CD4-positive, alpha-beta memory T cell (primary cell): ENCODE data around the gene LNP1. TPM values are rescaled to one million over a fixed set of nuclear protein-coding genes. Genes with fewer than 3 reads are reported as not detected.

Source experiments
- CTCF ChIA-PET: fragments of 350-600 bp; sonication (Branson Sonifier 250); formaldehyde crosslinking; loops from one replicate; lab custom pipeline; 2021; ENCODE audit warnings: inconsistent platforms; ENCODE audit not compliant: partially characterized antibody; lab: Charles Lee
- POLR2A ChIA-PET: fragments of 350-600 bp; sonication (Branson Sonifier 250); formaldehyde crosslinking; loops from one replicate; lab custom pipeline; 2021; ENCODE audit not compliant: partially characterized antibody; lab: Charles Lee
- DNase-seq, 5 donors: peaks; one replicate each; pipeline versions ENCODE4 v3.0.0 to v3.0.0-alpha.2; 2020 to 2022; ENCODE audit warnings: mixed read lengths in 1 of 5
- H3K27ac ChIP-seq: one replicate; pipeline ENCODE4 v1.7.0; 2013; ENCODE audit warnings: low read depth, low read length
- H3K27me3 ChIP-seq: 2 replicates; pipeline ENCODE4 v1.7.0; 2013; ENCODE audit warnings: mild to moderate bottlenecking, low read length, moderate library complexity; ENCODE audit not compliant: insufficient read depth
- H3K36me3 ChIP-seq: 2 replicates; pipeline ENCODE4 v1.7.0; 2013; ENCODE audit warnings: mild to moderate bottlenecking, low read length, moderate library complexity; ENCODE audit not compliant: insufficient read depth
- H3K4me1 ChIP-seq: 2 replicates; pipeline ENCODE4 v1.7.0; 2013; ENCODE audit warnings: mild to moderate bottlenecking, low read length, moderate library complexity; ENCODE audit not compliant: insufficient read depth
- H3K4me3 ChIP-seq, 2 donors: one replicate each; pipeline ENCODE4 v1.7.0; 2013; ENCODE audit warnings: low read length in 2 of 2, mild to moderate bottlenecking in 1 of 2
- H3K9me3 ChIP-seq, 2 donors: one replicate each; pipeline ENCODE4 v1.7.0; 2013; ENCODE audit warnings: low read length in 2 of 2, control low read depth in 1 of 2; ENCODE audit not compliant: control insufficient read depth in 1 of 2
- H3K27ac Mint-ChIP-seq, 7 donors: one replicate each; pipeline ENCODE4 v1.8.0; 2020 to 2021; ENCODE audit warnings: mixed read lengths in 7 of 7, mild to moderate bottlenecking in 6 of 7, inconsistent platforms in 3 of 7, moderate library complexity in 3 of 7
- H3K27me3 Mint-ChIP-seq, 2 donors: one replicate each; pipeline ENCODE4 v1.8.0; 2020 to 2021; ENCODE audit warnings: mixed read lengths in 2 of 2
- H3K36me3 Mint-ChIP-seq, 2 donors: one replicate each; pipeline ENCODE4 v1.8.0; 2020 to 2021; ENCODE audit warnings: mixed read lengths in 2 of 2, inconsistent platforms in 1 of 2, mild to moderate bottlenecking in 1 of 2
- H3K4me1 Mint-ChIP-seq, 4 donors: one replicate each; pipeline ENCODE4 v1.8.0; 2020 to 2021; ENCODE audit warnings: mixed read lengths in 4 of 4, mild to moderate bottlenecking in 1 of 4
- H3K4me3 Mint-ChIP-seq, 8 donors: one replicate each; pipeline ENCODE4 v1.8.0; 2020 to 2021; ENCODE audit warnings: mixed read lengths in 8 of 8, mild to moderate bottlenecking in 7 of 8, moderate library complexity in 6 of 8, inconsistent platforms in 3 of 8
- H3K9me3 Mint-ChIP-seq, 8 donors: one replicate each; pipeline ENCODE4 v1.8.0; 2020 to 2021; ENCODE audit warnings: mixed read lengths in 8 of 8, mild to moderate bottlenecking in 5 of 8, inconsistent platforms in 3 of 8, moderate library complexity in 1 of 8
- intact Hi-C: fragments of 100-400 bp; cut with micrococcal nuclease; formaldehyde crosslinking; loops from one replicate; pipeline ENCODE4 v1.15.1; 2023
- polyA plus RNA-seq, 2 donors: library from polyadenylated mRNA; unstranded; fragments of 300-500 nt; fragmentation: Illumina TruSeq; gene quantifications; one replicate each; pipeline ENCODE4 v1.2.3, GENCODE V29; 2021
- total RNA-seq, 2 experiments: library from RNA; stranded (reverse); gene quantifications; one replicate each; pipeline ENCODE4 v1.2.3, GENCODE V29; 2021

The LNP1 gene
- total and polyA plus RNA-seq, 4 experiments from 2014 or later, result 0.61 to 2.2 (median 1.7) TPM

GRCh38 chr3:100360757-100361496 lies 40.4 kb upstream of the LNP1 start:
- peak overlapping the region in 4 of 7 donors; percentile 7 to 78 (median 68) for H3K27ac Mint-ChIP-seq
- POLR2A ChIA-PET, result no interaction called here
- peaks cover 8% of the 10 kb centered on the region for H3K36me3 ChIP-seq

GRCh38 chr3:100361897-100362296 lies 39.4 kb upstream of the LNP1 start:
- Histone ChIP-seq H3K4me1 (no peaks in the 10 kb centered on the region), H3K9me3 (no peaks in the 10 kb centered on the region), H3K27ac (no peak overlapping the region), H3K36me3 (peaks cover 8% of the 10 kb centered on the region), H3K27me3 (no peaks in the 10 kb centered on the region), H3K4me3 (no peak overlapping the region)
- no peaks in the 10 kb centered on the region for H3K27me3 Mint-ChIP-seq
- H3K27ac Mint-ChIP-seq, result no peak overlapping the region
- H3K36me3 Mint-ChIP-seq, result peaks cover 47 to 77% of the 10 kb centered on the region in 2 donors
- intact Hi-C loops, result no loop called here
- H3K4me3 Mint-ChIP-seq, result no peak overlapping the region
- H3K4me1 Mint-ChIP-seq, result no peaks in the 10 kb centered on the region
- POLR2A ChIA-PET, result no interaction called here
- DNase-seq, result no peak
- H3K9me3 Mint-ChIP-seq, result peaks cover 0 to 5% (median 1%) of the 10 kb centered on the region in 8 donors
- CTCF ChIA-PET, result no interaction called here

More at GRCh38 chr3:100360757-100361496, 40.4 kb upstream of the LNP1 start:
- Histone ChIP-seq H3K27ac (no peak overlapping the region), H3K4me3 (no peak overlapping the region), H3K9me3 (no peaks in the 10 kb centered on the region), H3K4me1 (no peaks in the 10 kb centered on the region), H3K27me3 (no peaks in the 10 kb centered on the region)
- Mint-ChIP-seq H3K36me3 (peaks cover 44 to 79% of the 10 kb centered on the region in 2 donors), H3K4me3 (no peak overlapping the region), H3K9me3 (peaks cover 0 to 5% (median 1%) of the 10 kb centered on the region in 8 donors), H3K4me1 (no peaks in the 10 kb centered on the region), H3K27me3 (no peaks in the 10 kb centered on the region)
- intact Hi-C loops, result no loop called here
- CTCF ChIA-PET, result interaction anchor here (0.7 to 1.4 kb wide), 2 partner anchors 15 to 17 kb away, joined by 3 to 4 read pairs; no protein-coding TSS in a partner anchor
- DNase-seq, result no peak

GRCh38 chr3:100364421-100364820 lies 36.9 kb upstream of the LNP1 start:
- DNase-seq, result no peak
- ChIA-PET CTCF (interaction anchor here (0.9 kb wide), 1 partner anchor 10 kb away, joined by 4 read pairs; no protein-coding TSS in a partner anchor), POLR2A (no interaction called here)
- Mint-ChIP-seq H3K27ac (no peak overlapping the region), H3K27me3 (no peaks in the 10 kb centered on the region), H3K4me3 (no peak overlapping the region), H3K4me1 (no peaks in the 10 kb centered on the region), H3K36me3 (peaks cover 57 to 82% of the 10 kb centered on the region in 2 donors), H3K9me3 (peaks cover 0 to 5% (median 1%) of the 10 kb centered on the region in 8 donors)
- Histone ChIP-seq H3K4me1 (no peaks in the 10 kb centered on the region), H3K36me3 (peaks cover 8% of the 10 kb centered on the region), H3K9me3 (no peaks in the 10 kb centered on the region), H3K27me3 (no peaks in the 10 kb centered on the region), H3K27ac (no peak overlapping the region), H3K4me3 (no peak overlapping the region)
- intact Hi-C loops, result no loop called here

- no peak overlapping the region for H3K4me3 Mint-ChIP-seq
- H3K4me3 ChIP-seq, result no peak overlapping the region
- ChIA-PET CTCF (interaction anchor here (1.3 kb wide), 1 partner anchor 33 kb away, joined by 3 read pairs; no protein-coding TSS in a partner anchor), POLR2A (no interaction called here)
- H3K4me1 Mint-ChIP-seq, result no peaks in the 10 kb centered on the region
- H3K27me3 Mint-ChIP-seq, result no peaks in the 10 kb centered on the region
- intact Hi-C loops, result no loop called here
- no peak overlapping the region for H3K27ac Mint-ChIP-seq
- H3K9me3 ChIP-seq, result no peaks in the 10 kb centered on the region
- no peaks in the 10 kb centered on the region for H3K27me3 ChIP-seq
- peaks cover 0 to 5% (median 1%) of the 10 kb centered on the region in 8 donors for H3K9me3 Mint-ChIP-seq
- no peak for DNase-seq
- peaks cover 17% of the 10 kb centered on the region for H3K36me3 ChIP-seq
- H3K36me3 Mint-ChIP-seq, result peaks cover 58 to 79% of the 10 kb centered on the region in 2 donors
- no peak overlapping the region for H3K27ac ChIP-seq
- no peaks in the 10 kb centered on the region for H3K4me1 ChIP-seq
These were observed 34.9 kb upstream of the LNP1 start for GRCh38 chr3:100366424-100366823.

- no peaks in the 10 kb centered on the region for H3K4me1 ChIP-seq
- no peaks in the 10 kb centered on the region for H3K4me1 Mint-ChIP-seq
- peaks cover 47 to 77% of the 10 kb centered on the region in 2 donors for H3K36me3 Mint-ChIP-seq
- peaks cover 23% of the 10 kb centered on the region for H3K36me3 ChIP-seq
- intact Hi-C loops, result no loop called here
- H3K27me3 Mint-ChIP-seq, result no peaks in the 10 kb centered on the region
- H3K27ac Mint-ChIP-seq, result no peak overlapping the region
- ChIA-PET CTCF (no interaction called here), POLR2A (no interaction called here)
- no peaks in the 10 kb centered on the region for H3K9me3 Mint-ChIP-seq
- H3K4me3 ChIP-seq, result no peak overlapping the region
- no peak overlapping the region for H3K27ac ChIP-seq
- H3K4me3 Mint-ChIP-seq, result no peak overlapping the region
- no peaks in the 10 kb centered on the region for H3K27me3 ChIP-seq
- no peaks in the 10 kb centered on the region for H3K9me3 ChIP-seq
- no peak for DNase-seq
These were observed 32.9 kb upstream of the LNP1 start for GRCh38 chr3:100368441-100368840.

GRCh38 chr3:100370756-100371155 lies 30.6 kb upstream of the LNP1 start:
- H3K4me1 ChIP-seq, result no peaks in the 10 kb centered on the region
- H3K4me1 Mint-ChIP-seq, result peaks cover 0 to 2% (median 0%) of the 10 kb centered on the region in 4 donors
- no peaks in the 10 kb centered on the region for H3K9me3 Mint-ChIP-seq
- H3K4me3 ChIP-seq, result no peak overlapping the region
- ChIA-PET POLR2A (no interaction called here), CTCF (interaction anchor here (1.2 kb wide), 1 partner anchor 15 kb away, joined by 3 read pairs; no protein-coding TSS in a partner anchor)
- DNase-seq, result no peak
- H3K27ac ChIP-seq, result no peak overlapping the region
- H3K27ac Mint-ChIP-seq, result no peak overlapping the region
- no peaks in the 10 kb centered on the region for H3K27me3 ChIP-seq
- H3K9me3 ChIP-seq, result no peaks in the 10 kb centered on the region
- intact Hi-C loops, result loop anchor here (1.0 kb wide), 1 partner anchor 31 kb away; the partner anchor contains the start of genes LNP1 and TOMM70
- peaks cover 32 to 77% of the 10 kb centered on the region in 2 donors for H3K36me3 Mint-ChIP-seq
- peaks cover 15% of the 10 kb centered on the region for H3K36me3 ChIP-seq
- no peaks in the 10 kb centered on the region for H3K27me3 Mint-ChIP-seq
- H3K4me3 Mint-ChIP-seq, result no peak overlapping the region

GRCh38 chr3:100374521-100374920 lies 26.8 kb upstream of the LNP1 start:
- DNase-seq, result no peak
- no peak overlapping the region for H3K4me3 Mint-ChIP-seq
- Histone ChIP-seq H3K27ac (no peak overlapping the region), H3K9me3 (no peaks in the 10 kb centered on the region), H3K4me3 (no peak overlapping the region), H3K36me3 (peaks cover 27% of the 10 kb centered on the region), H3K27me3 (no peaks in the 10 kb centered on the region), H3K4me1 (no peaks in the 10 kb centered on the region)
- CTCF ChIA-PET, result interaction anchor here (1.3 kb wide), 1 partner anchor 10 kb away, joined by 4 read pairs; no protein-coding TSS in a partner anchor
- no peak overlapping the region for H3K27ac Mint-ChIP-seq
- no peaks in the 10 kb centered on the region for H3K27me3 Mint-ChIP-seq
- POLR2A ChIA-PET, result no interaction called here
- H3K36me3 Mint-ChIP-seq, result peaks cover 28 to 68% of the 10 kb centered on the region in 2 donors
- no peaks in the 10 kb centered on the region for H3K9me3 Mint-ChIP-seq
- H3K4me1 Mint-ChIP-seq, result peaks cover 0 to 2% (median 0%) of the 10 kb centered on the region in 4 donors
- intact Hi-C loops, result no loop called here
